ENCODE data around the gene CSF3R.
"Not testable (repeated sequence)": the region's sequence is repeated elsewhere in the genome, so short reads cannot be mapped to it uniquely, and the experiment has no call there.

Gene CSF3R

DNA sequence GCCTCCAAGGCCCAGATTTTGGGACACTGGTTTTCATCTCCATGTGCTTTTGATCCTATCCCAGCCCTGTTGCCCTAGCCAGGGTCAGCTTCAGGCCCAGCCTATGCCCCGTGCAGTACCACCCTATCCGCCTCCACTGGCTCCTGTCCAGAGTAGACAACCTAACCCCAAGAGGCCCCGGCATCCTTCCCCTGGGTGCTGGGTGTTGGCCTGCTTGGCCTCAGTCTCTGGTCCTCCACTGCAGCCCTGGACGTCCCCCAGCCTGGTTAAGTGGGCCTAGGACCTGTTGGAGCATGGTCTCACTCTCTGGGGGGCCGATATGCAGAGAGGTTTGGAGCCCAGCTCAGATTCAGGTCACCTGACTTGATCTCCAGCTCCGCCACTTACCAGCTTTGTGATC is 1.6 kb downstream of the CSF3R start:
- DNase-seq = no peak

DNA sequence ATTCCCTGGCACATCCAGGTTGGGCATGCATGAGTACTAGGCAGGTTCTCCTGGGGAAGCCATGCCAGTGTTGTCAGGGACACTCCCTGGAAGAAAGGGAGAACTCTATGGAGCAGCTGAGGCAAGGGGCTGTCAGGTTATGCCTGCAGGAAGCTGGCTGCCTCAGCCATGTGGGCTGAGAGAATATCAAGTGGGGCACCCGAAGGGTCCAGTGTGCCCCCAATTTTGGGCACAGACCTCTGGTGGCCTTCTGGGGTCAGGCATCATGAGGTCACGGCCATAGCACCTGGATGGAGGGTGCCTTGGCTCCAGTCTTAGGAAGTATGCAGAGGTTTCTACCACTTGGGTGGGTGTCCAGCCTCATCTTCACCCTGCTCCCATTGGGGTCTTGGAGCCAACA is 2.6 kb downstream of the CSF3R start:
- no peak for DNase-seq

DNA sequence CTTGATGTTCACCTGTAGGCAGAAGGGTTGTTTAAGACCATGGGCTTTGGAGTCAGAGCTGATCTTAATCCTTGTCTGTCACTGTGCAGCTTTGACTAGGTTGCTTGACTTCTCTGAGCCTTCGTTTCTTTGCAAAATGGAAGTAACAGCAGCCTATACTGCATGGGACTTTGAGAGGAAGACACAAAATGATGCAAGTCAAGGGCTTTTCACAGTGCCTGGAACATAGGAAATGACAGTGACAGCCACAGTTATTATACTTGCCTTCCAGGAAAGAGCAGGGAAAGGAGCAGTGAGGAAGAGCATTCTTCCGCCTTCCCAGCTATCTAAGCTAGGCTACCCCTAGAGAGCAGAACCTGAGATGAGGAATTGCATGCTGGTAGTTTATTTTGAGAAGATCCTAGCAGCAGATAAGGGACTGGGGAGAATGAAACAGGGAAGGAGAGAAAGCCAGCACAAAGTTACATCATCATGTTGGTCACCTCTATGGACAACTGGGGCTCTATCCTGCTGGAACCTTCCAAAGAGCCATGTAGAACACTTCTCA is 3.1 kb downstream of the CSF3R start:
- DNase-seq = no peak

DNA sequence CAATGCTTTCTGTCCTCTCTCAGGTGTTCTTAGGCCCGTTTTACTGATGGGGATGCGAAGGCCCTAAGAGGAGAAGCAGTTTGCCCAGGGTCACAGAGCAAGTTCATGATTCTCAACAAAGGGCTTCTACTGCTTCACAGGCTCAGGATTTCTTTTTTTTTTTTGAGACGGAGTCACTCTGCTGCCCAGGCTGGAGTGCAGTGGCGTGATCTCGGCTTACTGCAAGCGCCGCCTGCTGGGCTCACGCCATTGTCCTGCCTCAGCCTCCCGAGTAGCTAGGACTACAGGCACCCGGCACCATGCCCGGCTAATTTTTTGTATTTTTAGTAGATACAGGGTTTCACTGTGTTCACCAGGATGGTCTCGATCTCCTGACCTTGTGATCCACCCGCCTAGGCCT is 5.1 kb downstream of the CSF3R start:
- DNase-seq = not testable (repeated sequence)

DNA sequence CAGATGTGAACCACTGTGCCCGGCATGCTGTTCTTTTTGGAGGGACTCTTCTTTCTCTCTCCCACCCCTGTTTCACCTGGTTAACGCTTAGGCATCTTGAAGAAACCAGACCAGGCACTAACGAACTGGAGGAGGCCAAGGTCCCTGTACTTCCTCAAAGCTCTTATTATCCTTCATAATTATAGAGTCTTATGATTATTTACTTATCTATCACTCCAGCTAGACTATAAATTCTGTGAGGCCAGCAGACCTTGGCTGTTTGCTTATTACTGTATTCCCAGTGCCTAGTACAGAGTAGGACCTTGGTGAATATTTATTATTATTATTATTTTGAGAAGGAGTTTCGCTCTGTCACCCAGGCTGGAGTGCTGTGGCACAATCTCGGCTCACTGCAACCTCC is 5.8 kb downstream of the CSF3R start:
- no peak for DNase-seq

DNA sequence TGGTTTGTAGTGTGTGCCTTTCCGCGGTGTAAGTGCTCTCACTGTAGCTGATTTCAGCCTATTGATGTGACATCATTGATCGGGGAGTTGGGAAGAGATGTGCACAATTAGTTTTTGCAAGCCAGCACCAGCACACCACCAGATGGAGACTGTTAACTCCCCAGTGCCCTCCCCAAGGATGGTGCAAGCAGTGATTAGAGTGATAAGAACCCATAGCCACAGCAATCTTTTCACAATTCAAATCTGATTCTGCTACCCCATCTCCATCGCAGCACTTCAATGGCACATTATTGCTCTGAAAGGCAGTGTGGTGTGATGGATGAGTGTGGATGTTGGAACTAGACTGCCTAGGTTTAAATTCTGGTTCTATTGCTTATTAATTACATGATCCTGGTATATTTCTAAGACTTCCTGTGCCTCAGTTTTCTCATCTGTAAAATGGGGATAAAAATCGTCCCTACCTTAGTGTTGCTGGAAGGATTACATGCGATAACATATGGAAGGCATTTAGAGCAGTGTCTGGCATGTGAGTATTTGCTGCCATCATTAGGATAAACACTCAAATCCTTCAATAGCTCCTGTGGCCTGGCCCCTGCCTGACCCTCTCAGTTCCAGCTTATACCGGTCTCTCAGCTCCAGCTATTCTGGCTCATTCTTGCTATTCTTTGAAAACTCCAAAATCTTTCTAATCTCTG is 6.7 kb downstream of the CSF3R start:
- DNase-seq = no peak

DNA sequence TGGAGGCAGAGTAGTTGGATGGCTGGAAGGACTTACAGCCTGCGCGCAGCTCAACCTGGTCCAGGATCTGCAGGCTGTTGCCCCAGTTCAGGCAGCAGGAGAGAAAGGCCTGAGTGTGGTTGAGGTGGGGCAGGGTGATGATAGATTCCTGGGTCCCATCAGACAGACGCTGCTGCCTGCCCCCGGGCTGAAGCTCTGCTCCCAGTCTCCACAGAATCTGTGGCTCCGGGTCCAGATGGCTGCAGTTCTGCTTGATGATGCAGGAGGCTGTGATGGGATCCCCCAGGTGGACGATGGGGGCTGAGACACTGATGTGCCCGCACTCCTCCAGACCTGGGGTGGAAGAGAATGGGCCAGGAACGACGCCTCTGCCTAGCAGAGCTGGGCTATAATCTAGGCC is 7.4 kb downstream of the CSF3R start:
- DNase-seq = no peak

DNA sequence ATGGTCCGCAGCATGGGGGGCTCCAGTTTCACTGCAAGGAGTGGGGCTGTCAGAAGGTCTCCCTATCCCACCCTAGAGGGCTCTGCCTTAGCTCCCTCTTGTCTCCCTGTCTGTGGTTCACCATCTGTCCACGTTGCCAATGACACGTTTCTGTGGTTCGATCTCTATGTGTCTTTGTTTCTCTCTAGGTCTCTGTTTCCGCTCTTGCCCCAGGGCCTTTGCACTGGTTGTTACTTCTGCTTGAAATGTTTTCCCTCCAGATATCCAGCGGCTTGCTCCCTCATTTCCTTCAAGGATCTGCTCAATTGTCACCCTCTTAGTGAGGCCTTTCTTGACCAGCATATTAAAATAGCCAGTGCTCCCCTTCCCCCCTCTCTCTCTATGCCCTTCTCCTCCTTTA is 10.1 kb downstream of the CSF3R start:
- DNase-seq = no peak

DNA sequence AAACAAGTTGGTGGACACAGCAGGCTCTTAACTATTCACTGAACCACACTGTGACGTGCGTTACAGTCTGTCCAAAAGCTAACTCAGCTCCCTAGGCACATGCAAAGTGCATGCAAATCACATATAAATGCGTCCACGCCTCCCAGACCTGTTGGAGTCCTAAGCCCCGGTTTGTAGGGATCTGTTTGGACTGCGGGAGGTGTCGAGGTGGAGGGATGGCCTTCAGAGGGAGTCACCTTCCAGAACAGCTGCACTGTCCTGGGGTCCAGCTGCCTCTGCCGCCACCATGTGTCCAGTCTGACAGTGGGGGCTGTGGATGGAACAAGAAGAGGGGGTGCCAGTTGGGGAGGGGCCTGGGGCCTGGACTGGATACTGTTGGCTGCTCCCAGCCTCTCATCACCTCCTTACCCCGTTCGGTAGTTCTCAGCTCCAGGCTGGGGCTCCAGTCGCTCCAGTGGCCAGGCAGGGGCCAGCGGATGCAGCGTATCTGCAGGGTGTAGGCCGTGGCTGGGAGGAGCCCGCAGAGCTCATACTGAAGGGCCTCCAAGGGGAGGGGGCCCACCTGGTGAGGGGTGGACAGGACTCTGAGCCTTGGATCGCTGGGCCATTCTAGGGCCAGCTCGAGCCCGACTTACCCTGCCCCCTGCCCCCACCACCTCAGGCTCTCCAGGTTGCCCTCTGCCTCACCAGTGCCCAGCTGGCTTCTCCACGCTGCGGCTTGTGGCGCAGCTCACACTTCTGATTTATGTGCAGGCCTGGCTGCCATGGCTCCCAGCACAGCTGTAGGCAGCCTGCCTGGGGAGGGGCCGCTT is 10.7 kb downstream of the CSF3R start:
- no peak for DNase-seq

DNA sequence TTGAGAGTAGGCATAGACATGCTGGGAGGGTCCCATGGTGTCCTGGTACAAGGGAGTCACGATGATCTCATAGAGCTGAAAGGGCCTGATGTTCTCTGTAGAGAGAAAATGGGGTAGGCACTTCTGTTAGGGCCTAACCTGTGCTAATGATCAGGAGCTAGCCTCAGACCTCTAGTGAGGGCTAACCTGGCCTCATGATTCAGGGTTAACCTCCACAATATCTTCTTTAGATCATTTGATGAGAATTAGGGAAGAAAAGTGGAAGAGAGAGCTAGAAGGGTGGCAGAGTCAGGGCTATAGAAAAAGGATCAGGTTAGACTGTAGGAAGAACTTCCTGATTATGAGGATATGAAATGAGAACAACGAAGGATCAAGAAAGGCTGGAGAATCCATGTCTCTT is 13.6 kb downstream of the CSF3R start:
- no peak for DNase-seq

DNA sequence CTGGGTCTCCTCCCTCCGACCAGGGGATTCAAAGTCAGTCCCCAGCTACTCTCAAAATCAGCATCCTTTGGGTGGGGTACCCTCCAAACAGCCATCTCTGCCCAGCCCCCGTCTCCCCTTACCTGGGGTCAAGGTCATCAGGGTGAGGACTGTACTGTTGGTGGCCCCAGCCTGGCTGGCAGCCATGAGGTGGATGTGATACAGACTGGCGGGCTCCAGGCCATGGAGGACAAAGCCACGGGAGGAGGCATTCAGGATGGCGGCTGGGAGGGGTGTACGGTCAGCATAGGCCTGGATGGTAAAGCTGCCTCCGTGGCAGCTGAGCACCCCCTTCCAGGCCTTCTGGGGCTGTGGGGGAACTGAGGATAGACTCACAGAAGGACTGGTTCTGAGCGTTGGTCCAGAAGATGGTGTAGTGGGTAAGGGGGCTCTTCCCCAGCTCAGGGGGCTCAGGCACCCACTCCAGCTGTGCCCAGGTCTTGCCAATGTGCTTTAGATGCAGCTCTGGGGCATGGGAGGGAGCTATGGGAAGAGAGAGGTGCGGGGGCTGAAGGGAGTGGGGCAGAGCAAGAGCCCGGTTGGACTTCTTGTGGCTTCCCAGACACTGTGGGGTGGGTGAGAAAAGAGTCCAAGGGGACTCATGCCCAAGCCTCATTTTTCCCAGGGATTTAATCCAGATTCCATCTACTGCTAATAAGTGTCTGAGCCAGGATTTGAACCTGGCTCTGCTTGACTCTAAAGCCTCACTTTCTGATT is 14.8 kb downstream of the CSF3R start:
- DNase-seq = no peak

DNA sequence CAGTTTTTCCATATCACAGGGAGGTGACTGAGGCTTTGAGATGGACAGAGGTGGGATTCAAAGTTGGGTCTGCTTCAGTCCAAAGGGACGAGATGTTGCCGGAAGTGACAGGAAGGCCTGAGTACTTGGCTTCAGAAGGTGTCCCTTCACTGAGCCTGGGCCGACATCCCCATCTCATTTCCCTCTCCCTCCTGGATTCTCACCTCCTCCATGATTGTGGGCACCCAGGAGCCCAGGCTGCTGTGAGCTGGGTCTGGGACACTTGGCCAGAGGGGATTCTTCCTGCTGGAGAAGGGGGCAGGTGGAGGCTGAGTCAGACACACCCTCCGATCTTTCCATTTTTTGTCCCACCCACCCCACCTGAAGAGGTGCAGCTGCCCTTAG is 15.7 kb downstream of the CSF3R start:
- no peak for DNase-seq

DNA sequence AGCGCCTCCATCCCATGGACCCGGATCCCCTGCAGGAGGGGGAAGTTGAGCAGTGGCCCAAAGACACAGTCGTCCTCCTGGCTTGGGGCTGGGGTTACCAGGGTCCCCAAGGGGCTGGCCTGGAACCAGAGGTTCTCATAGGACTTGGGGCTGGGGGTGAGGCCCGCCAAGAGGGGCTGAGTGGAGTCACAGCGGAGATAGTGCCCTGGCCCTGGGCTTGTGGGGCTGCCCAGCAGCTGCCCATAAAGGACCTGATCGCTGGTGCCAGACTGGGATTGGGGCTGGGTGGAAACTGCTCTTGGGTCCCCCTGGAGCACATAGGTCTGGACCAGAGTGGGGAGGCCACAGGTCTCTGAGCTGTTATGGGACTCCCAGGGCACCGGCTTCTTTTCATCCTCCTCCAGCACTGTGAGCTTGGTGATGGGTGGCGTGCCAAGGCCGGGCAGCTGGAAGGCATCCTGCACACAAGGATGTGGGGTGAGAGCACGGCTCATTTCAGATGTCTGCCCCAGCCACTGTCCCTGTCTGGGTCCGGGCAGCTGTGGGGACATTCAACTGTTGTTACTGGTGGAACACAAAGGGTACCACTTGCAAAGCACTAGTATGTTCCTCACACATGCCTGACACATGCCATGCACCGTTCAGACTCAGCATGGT is 16.2 kb downstream of the CSF3R start:
- no peak for DNase-seq

DNA sequence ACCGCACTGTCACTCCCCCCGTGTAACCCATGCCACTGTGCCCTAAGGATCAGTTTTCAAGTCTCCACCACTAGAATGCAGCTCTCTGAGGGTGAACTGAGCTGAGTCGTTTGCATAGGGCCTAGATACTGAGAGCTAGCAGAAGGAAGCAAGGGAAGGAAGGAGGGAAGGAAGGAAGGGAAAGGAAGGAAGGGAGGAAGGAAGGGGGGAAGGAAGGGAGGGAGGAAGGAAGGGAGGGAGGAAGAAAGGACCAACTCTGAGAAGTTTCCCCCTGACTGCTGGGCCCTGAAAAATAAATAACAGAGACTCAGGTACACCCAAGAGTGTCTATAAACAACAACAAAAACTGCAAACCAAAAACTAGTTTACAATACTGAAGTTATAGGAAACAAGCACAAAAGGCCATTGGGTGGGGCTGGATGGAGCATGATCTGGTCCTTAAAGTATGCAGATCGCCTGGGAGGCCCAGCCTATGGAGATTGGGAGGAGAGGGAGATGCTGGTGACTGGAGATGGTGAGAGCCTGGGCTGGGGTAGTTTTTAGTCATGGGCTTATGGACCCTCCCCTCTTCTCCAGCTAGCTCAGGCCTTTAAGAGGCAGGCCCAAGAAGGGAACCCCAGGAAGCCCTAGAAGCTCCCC is 16.9 kb downstream of the CSF3R start:
- no peak for DNase-seq

DNA sequence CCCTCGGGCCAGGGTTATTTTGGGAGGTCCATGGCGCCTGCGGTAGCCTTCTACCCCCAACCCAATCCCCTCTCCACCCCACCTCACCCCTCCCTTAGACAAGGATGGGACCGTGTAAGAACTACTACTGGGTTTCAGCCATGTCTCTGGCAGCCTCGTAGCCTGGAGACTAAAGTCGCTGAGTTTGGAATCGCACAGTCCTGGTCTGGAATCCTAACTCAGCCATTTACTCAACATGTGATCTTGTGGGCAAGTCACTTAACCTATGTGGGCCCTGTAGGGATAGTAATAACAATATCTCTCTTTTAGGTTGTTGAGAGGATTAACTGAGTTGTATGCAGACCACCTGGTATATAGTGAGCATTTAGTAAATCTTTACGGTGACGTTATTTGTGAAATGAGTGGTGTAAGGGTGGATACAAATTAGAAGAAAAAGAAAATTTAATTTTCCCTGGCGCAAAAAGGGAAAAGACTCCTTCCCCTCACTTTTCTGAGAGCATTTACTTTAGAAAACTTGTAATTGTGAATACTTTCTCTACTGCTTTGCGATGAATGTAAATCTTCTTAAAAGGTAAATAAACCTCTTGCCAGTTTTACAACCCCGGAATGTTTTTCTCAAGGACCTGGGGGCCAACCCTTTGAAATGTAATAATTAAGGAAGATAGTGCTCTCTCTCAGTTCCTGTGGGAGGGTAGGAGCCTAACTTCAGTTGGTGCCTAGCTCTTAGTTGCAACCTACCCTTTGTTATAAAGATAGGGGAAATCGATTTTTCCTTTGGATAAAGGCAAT is 17.9 kb downstream of the CSF3R start:
- peak; percentile 63 for DNase-seq

DNA sequence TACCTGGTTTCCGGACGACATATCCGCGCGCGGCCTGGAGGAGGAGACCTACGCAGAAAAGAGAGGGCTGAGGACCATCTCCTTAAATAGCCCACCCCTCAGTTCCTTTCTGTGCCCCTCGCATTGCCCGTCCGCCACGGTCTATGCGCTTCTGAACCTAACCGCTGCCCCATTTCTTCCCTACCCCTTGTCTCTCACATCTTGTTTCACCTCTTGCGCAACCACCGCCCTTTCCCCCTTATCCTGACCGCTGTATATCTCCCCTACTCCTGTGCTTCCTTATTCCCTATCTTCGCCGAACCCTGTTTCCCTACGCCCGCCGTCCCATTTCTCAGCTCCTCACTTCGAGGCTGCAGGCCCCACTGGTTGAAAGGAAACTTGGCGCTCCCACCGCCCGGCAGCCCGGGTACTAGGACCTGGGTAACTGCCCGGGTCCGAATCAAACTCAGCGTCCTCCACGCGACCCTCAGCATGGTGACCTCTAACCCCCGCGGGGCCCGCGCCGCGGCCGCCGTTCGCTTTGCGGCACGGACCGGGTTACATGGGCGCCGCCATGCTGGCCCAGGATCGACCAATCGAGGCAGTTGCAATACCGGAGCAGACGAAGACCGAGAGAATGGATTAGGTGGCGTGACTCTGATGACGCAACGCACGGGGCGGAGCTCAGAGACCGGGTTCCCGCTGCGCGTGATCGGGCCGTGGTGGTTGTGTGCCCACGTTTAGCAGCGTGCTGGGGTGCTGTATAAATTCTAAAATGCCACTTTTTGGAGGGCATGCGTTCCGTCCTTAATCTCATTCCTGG is 18.7 kb downstream of the CSF3R start, which contains the start of gene MRPS15:
MRPS15 (minus strand) TSS at position 582 of the 802 bp plus-strand sequence; CDS start at position 473, 109 bp downstream.
- peak; percentile 92 for DNase-seq

DNA sequence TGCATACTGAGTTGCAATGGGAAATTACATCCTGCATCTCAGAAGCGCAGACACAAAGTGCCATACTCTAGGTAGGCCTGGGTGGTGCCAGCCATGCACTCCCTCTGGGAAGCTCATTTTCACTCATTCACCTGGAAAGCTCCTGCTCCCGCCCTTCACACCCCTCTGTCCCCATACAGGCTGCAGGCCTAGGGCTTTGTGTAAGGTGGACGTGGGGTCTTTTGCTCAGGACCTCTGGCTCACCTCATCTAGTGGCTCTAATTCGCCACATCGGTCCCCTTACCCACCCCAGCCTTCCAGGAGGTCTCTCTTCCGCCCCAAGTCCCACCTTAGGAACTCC is 19.3 kb downstream of the CSF3R start:
- DNase-seq = no peak

DNA sequence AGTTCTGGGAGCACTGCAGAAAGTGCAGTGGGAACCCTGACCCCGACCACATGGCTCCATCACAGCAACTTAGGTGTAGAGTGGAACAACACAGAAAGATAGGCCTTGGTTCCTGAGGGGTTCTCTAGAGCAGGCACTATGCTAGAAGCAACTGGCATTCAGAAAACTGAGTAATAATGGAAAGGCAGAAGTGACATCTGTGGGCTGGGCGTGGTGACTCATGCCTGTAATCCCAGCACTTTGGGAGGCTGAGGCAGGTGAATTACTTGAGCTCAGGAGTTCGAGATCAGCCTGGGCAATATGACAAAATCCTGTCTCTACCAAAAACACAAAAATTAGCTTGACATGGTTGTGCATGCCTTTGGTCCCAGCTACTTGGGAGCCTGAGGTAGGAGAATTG is 23.8 kb downstream of the CSF3R start:
- DNase-seq = no peak

DNA sequence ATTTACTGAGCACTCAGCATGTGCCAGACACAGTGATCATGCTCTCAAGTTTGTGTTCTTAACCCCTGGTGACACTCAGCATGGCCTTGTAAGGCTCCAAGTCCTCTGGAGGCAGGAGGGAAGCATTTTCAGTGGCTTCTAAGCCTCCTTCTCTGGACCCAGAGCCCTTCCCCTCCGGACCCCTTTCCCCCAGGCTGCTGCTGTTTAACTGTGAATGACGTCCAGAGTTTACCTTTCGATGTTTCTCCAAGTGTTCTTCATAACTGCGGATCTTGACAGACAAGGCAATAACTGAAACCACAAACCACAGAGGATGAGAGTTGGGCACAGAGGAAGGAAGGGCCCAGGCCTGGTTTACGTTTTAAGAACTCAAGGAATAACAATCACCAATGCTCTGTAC is 25.0 kb downstream of the CSF3R start:
- DNase-seq = peak; percentile 43

DNA sequence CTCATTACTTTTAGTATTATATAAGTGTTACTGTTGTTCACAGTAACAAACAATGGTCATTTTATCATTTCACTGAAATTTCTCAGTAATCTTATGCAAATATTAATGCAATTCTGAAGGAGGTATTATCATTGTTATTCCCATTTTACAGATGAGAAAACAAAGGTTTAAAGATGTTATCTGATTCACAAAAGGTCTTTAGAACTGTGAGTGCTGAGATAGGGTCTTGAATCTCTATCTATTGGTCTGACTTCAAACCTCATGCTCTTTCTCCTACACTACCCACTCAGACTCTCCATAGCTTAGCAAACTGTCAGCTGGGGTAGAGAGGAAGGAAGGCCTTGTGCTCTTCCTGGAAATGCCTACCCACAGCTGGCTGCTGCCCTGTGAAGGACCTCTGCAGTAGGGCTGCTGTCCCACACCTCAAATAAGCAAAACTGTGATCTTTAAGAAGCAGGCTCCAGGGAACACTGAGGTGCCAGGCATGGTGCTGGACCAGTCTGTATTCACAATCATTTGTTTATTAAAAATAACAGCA is 26.3 kb downstream of the CSF3R start:
- no peak for DNase-seq

DNA sequence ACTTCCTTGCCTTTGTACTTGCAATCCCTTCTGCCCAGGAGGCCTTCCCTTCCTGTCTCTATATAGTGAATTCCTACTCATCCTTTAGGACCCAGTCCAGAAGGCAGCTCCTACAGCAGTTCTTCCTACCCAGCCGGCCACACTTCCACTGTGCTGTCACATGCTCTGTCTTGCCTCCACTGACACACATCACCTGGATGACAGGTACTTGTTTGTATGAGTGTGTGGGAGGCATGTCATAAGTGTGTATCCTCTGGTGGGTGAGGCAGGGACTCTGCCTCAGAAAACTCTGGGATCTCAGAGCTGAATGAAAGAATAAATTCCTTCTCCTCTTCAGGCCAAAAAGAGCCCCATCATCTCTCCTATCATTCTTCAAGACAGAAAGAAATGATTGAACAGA is 27.3 kb downstream of the CSF3R start:
- DNase-seq = no peak

Measured in DMS79 (cell line).